ENCODE data around the gene TGFB2. TPM values are rescaled to one million over a fixed set of nuclear protein-coding genes. Genes with fewer than 3 reads are reported as not detected.

The TGFB2 gene
- total RNA-seq, 2 experiments from 2014 or later: not detected

GRCh38 chr1:218382261-218382660, 37.1 kb downstream of the TGFB2 start:
- peaks cover 53% of the 10 kb centered on the region for H3K27me3 Mint-ChIP-seq
- H3K4me1 Mint-ChIP-seq (ENCODE audit: low read depth): peaks cover 5% of the 10 kb centered on the region
- H3K9me3 Mint-ChIP-seq: no peaks in the 10 kb centered on the region
- intact Hi-C loops (cut with micrococcal nuclease): no loop called here
- no peak overlapping the region for H3K4me3 Mint-ChIP-seq
- CTCF ChIA-PET: no interaction called here
- no peak for DNase-seq
- POLR2A ChIA-PET: no interaction called here
- no peak overlapping the region for H3K27ac Mint-ChIP-seq
- H3K36me3 Mint-ChIP-seq: no peaks in the 10 kb centered on the region

- no peak for DNase-seq
- no peak overlapping the region for H3K4me3 Mint-ChIP-seq
- H3K27ac Mint-ChIP-seq: no peak overlapping the region
- H3K4me1 Mint-ChIP-seq (ENCODE audit: low read depth): no peaks in the 10 kb centered on the region
- peaks cover 53% of the 10 kb centered on the region for H3K27me3 Mint-ChIP-seq
- no peaks in the 10 kb centered on the region for H3K36me3 Mint-ChIP-seq
- intact Hi-C loops (cut with micrococcal nuclease): no loop called here
- no peaks in the 10 kb centered on the region for H3K9me3 Mint-ChIP-seq
- POLR2A ChIA-PET: no interaction called here
- CTCF ChIA-PET: no interaction called here
Measured at GRCh38 chr1:218383051-218383450, 37.9 kb downstream of the TGFB2 start.

- no peak for DNase-seq
- H3K4me1 Mint-ChIP-seq (ENCODE audit: low read depth): no peaks in the 10 kb centered on the region
- H3K4me3 Mint-ChIP-seq: no peak overlapping the region
- intact Hi-C loops (cut with micrococcal nuclease): no loop called here
- H3K27ac Mint-ChIP-seq: no peak overlapping the region
- peaks cover 52% of the 10 kb centered on the region for H3K27me3 Mint-ChIP-seq
- POLR2A ChIA-PET: no interaction called here
- H3K36me3 Mint-ChIP-seq: no peaks in the 10 kb centered on the region
- CTCF ChIA-PET: no interaction called here
- no peaks in the 10 kb centered on the region for H3K9me3 Mint-ChIP-seq
Measured at GRCh38 chr1:218383681-218384080, 38.5 kb downstream of the TGFB2 start.

GRCh38 chr1:218384581-218384993, 39.5 kb downstream of the TGFB2 start:
- intact Hi-C loops (cut with micrococcal nuclease): no loop called here
- POLR2A ChIA-PET: no interaction called here
- no peak overlapping the region for H3K4me3 Mint-ChIP-seq
- H3K9me3 Mint-ChIP-seq: no peaks in the 10 kb centered on the region
- H3K27me3 Mint-ChIP-seq: peaks cover 54% of the 10 kb centered on the region
- no peaks in the 10 kb centered on the region for H3K4me1 Mint-ChIP-seq (ENCODE audit: low read depth)
- CTCF ChIA-PET: no interaction called here
- no peaks in the 10 kb centered on the region for H3K36me3 Mint-ChIP-seq
- no peak overlapping the region for H3K27ac Mint-ChIP-seq
- DNase-seq: no peak

- no peak for DNase-seq
- ChIA-PET CTCF (no interaction called here), POLR2A (no interaction called here)
- Mint-ChIP-seq H3K36me3 (no peaks in the 10 kb centered on the region), H3K27ac (no peak overlapping the region), H3K4me3 (no peak overlapping the region), H3K4me1 (ENCODE audit: low read depth) (no peaks in the 10 kb centered on the region), H3K27me3 (peaks cover 40% of the 10 kb centered on the region), H3K9me3 (no peaks in the 10 kb centered on the region)
- intact Hi-C loops (cut with micrococcal nuclease): no loop called here
Measured at GRCh38 chr1:218388591-218388990, 43.5 kb downstream of the TGFB2 start.

GRCh38 chr1:218390618-218391017, 45.5 kb downstream of the TGFB2 start:
- no peaks in the 10 kb centered on the region for H3K9me3 Mint-ChIP-seq
- peaks cover 31% of the 10 kb centered on the region for H3K27me3 Mint-ChIP-seq
- ChIA-PET CTCF (no interaction called here), POLR2A (no interaction called here)
- no peak overlapping the region for H3K27ac Mint-ChIP-seq
- DNase-seq: no peak
- intact Hi-C loops (cut with micrococcal nuclease): no loop called here
- H3K4me3 Mint-ChIP-seq: no peak overlapping the region
- no peaks in the 10 kb centered on the region for H3K36me3 Mint-ChIP-seq
- H3K4me1 Mint-ChIP-seq (ENCODE audit: low read depth): no peaks in the 10 kb centered on the region

GRCh38 chr1:218392780-218393179, 47.6 kb downstream of the TGFB2 start:
- H3K4me3 Mint-ChIP-seq: no peak overlapping the region
- no peak for DNase-seq
- intact Hi-C loops (cut with micrococcal nuclease): no loop called here
- ChIA-PET CTCF (interaction anchor here (0.8 kb wide), 1 partner anchor 54 kb away, joined by 3 read pairs; no protein-coding TSS in a partner anchor), POLR2A (no interaction called here)
- no peaks in the 10 kb centered on the region for H3K4me1 Mint-ChIP-seq (ENCODE audit: low read depth)
- no peaks in the 10 kb centered on the region for H3K36me3 Mint-ChIP-seq
- H3K27me3 Mint-ChIP-seq: peaks cover 26% of the 10 kb centered on the region
- no peaks in the 10 kb centered on the region for H3K9me3 Mint-ChIP-seq
- no peak overlapping the region for H3K27ac Mint-ChIP-seq

- POLR2A ChIA-PET: no interaction called here
- no peak for DNase-seq
- H3K4me1 Mint-ChIP-seq (ENCODE audit: low read depth): no peaks in the 10 kb centered on the region
- no peaks in the 10 kb centered on the region for H3K9me3 Mint-ChIP-seq
- no peaks in the 10 kb centered on the region for H3K36me3 Mint-ChIP-seq
- intact Hi-C loops (cut with micrococcal nuclease): no loop called here
- no peak overlapping the region for H3K27ac Mint-ChIP-seq
- CTCF ChIA-PET: interaction anchor here (0.7 kb wide), 1 partner anchor 123 kb away, joined by 4 read pairs; no protein-coding TSS in a partner anchor
- no peak overlapping the region for H3K4me3 Mint-ChIP-seq
- H3K27me3 Mint-ChIP-seq: peaks cover 22% of the 10 kb centered on the region
Measured at GRCh38 chr1:218394416-218394815, 49.3 kb downstream of the TGFB2 start.

- H3K9me3 Mint-ChIP-seq: no peaks in the 10 kb centered on the region
- CTCF ChIA-PET: no interaction called here
- no peaks in the 10 kb centered on the region for H3K36me3 Mint-ChIP-seq
- H3K27me3 Mint-ChIP-seq: peaks cover 20% of the 10 kb centered on the region
- intact Hi-C loops (cut with micrococcal nuclease): no loop called here
- POLR2A ChIA-PET: no interaction called here
- DNase-seq: no peak
- H3K27ac Mint-ChIP-seq: no peak overlapping the region
- no peaks in the 10 kb centered on the region for H3K4me1 Mint-ChIP-seq (ENCODE audit: low read depth)
- no peak overlapping the region for H3K4me3 Mint-ChIP-seq
Measured at GRCh38 chr1:218394989-218395388, 49.9 kb downstream of the TGFB2 start.

GRCh38 chr1:218395916-218396315, 50.8 kb downstream of the TGFB2 start:
- no peak overlapping the region for H3K27ac Mint-ChIP-seq
- H3K9me3 Mint-ChIP-seq: no peaks in the 10 kb centered on the region
- H3K4me3 Mint-ChIP-seq: no peak overlapping the region
- H3K36me3 Mint-ChIP-seq: no peaks in the 10 kb centered on the region
- no peak for DNase-seq
- ChIA-PET POLR2A (no interaction called here), CTCF (no interaction called here)
- H3K27me3 Mint-ChIP-seq: peaks cover 16% of the 10 kb centered on the region
- intact Hi-C loops (cut with micrococcal nuclease): no loop called here
- H3K4me1 Mint-ChIP-seq (ENCODE audit: low read depth): no peaks in the 10 kb centered on the region

GRCh38 chr1:218397752-218398339, 52.7 kb downstream of the TGFB2 start:
- peaks cover 10% of the 10 kb centered on the region for H3K27me3 Mint-ChIP-seq
- no peaks in the 10 kb centered on the region for H3K36me3 Mint-ChIP-seq
- H3K4me3 Mint-ChIP-seq: no peak overlapping the region
- intact Hi-C loops (cut with micrococcal nuclease): no loop called here
- ChIA-PET POLR2A (no interaction called here), CTCF (no interaction called here)
- no peak overlapping the region for H3K27ac Mint-ChIP-seq
- no peaks in the 10 kb centered on the region for H3K9me3 Mint-ChIP-seq
- H3K4me1 Mint-ChIP-seq (ENCODE audit: low read depth): no peaks in the 10 kb centered on the region
- no peak for DNase-seq

- CTCF ChIA-PET: no interaction called here
- POLR2A ChIA-PET: no interaction called here
- no peak for DNase-seq
- intact Hi-C loops (cut with micrococcal nuclease): no loop called here
- Mint-ChIP-seq H3K4me3 (no peak overlapping the region), H3K27ac (no peak overlapping the region), H3K9me3 (no peaks in the 10 kb centered on the region), H3K36me3 (no peaks in the 10 kb centered on the region), H3K27me3 (peaks cover 8% of the 10 kb centered on the region), H3K4me1 (ENCODE audit: low read depth) (no peaks in the 10 kb centered on the region)
Measured at GRCh38 chr1:218400624-218401023, 55.5 kb downstream of the TGFB2 start.

- Mint-ChIP-seq H3K9me3 (no peaks in the 10 kb centered on the region), H3K4me1 (ENCODE audit: low read depth) (no peaks in the 10 kb centered on the region), H3K27ac (no peak overlapping the region), H3K27me3 (peaks cover 8% of the 10 kb centered on the region), H3K4me3 (no peak overlapping the region), H3K36me3 (no peaks in the 10 kb centered on the region)
- ChIA-PET POLR2A (no interaction called here), CTCF (interaction anchor here (1.1 kb wide), 1 partner anchor 27 kb away, joined by 3 read pairs; no protein-coding TSS in a partner anchor)
- DNase-seq: no peak
- intact Hi-C loops (cut with micrococcal nuclease): no loop called here
Measured at GRCh38 chr1:218401441-218401997, 56.4 kb downstream of the TGFB2 start.

Measured in activated CD4-positive, alpha-beta memory T cell treated with anti-CD3 and anti-CD28 coated beads for 36 hours (primary cell).